Epithelial cell of proximal tubule (primary cell): Measurements from ENCODE around the gene TCP11L1. TPM values are rescaled to one million over a fixed set of nuclear protein-coding genes. Genes with fewer than 3 reads are reported as not detected.

Source experiments
- DNase-seq: peaks from one replicate; pipeline ENCODE4 v3.0.0-alpha.2; 2011; ENCODE audit warnings: low read depth
- H3K4me3 ChIP-seq: 2 replicates; pipeline ENCODE4 v1.5.1; 2011; ENCODE audit warnings: low read depth, mild to moderate bottlenecking, low read length
- total RNA-seq: library from RNA; depleted of rRNA; stranded (reverse); fragments of >200 nt; gene quantifications from 2 replicates; pipeline ENCODE4 v1.2.3, GENCODE V29; 2015
- TF ChIP-seq, protein P1 (sequence below): conservative IDR thresholded peaks from 2 replicates; pipeline ENCODE4 v1.5.1; 2012; ENCODE audit warnings: low read depth, mild to moderate bottlenecking, low read length

The TCP11L1 gene
- total RNA-seq, 1 donor from 2014 or later, result 15.2 TPM

DNA sequence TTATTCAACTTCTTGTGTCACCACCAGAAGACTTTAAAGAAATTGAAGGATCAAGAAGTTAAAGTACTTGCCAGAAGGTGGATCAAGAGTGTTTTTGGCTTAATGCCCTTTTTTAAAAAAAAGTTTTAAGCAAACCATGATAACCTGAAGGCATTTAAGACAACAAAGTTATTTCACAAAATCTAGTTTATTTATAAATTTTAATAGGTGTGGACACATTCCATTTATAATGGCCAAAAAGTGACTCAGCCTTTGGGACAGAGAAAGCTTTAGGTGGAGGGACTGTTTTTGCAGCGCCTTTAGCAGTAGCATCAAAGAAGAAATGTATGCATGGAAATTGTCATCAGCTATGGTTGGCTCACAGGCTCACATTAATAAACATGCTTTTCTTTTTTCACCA is 17.9 kb downstream of the TCP11L1 start:
- no peak overlapping the region for H3K4me3 ChIP-seq
- TF ChIP-seq, protein P1, sequence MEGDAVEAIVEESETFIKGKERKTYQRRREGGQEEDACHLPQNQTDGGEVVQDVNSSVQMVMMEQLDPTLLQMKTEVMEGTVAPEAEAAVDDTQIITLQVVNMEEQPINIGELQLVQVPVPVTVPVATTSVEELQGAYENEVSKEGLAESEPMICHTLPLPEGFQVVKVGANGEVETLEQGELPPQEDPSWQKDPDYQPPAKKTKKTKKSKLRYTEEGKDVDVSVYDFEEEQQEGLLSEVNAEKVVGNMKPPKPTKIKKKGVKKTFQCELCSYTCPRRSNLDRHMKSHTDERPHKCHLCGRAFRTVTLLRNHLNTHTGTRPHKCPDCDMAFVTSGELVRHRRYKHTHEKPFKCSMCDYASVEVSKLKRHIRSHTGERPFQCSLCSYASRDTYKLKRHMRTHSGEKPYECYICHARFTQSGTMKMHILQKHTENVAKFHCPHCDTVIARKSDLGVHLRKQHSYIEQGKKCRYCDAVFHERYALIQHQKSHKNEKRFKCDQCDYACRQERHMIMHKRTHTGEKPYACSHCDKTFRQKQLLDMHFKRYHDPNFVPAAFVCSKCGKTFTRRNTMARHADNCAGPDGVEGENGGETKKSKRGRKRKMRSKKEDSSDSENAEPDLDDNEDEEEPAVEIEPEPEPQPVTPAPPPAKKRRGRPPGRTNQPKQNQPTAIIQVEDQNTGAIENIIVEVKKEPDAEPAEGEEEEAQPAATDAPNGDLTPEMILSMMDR, result no peak
- no peak for DNase-seq

DNA sequence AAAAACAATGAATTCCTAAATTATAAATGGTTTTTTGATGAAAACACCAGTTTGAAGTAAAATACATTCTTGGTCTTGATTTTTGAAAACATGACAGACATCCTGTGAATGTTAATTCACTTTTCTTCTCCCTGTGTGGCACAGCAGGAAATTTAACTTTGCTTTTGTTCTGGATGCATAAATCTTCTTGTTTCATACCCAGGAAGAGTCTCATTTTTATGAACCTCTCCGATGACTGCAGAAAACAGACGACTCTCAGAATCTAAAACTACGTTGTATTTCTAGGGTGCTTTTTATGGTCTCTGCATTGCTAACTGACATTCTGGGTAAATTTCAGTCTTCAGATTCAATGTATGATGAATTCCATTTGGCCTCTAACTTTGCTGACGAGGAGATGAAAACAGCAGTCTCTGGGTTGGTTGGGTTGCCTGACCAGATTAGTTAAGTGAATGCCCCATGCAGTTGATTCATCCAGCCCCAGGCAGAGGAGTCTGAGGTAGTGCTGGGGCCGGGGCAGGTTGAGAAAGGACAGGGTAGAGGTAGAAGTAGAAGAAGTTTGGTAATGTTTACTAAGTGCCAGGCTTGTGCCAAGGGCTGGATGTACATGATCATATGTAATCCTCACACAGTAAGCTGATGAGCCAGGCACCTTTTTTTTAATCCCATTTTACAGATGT is 20.1 kb downstream of the TCP11L1 start:
- H3K4me3 ChIP-seq, result no peak overlapping the region
- no peak for DNase-seq
- TF ChIP-seq, protein P1, result no peak

DNA sequence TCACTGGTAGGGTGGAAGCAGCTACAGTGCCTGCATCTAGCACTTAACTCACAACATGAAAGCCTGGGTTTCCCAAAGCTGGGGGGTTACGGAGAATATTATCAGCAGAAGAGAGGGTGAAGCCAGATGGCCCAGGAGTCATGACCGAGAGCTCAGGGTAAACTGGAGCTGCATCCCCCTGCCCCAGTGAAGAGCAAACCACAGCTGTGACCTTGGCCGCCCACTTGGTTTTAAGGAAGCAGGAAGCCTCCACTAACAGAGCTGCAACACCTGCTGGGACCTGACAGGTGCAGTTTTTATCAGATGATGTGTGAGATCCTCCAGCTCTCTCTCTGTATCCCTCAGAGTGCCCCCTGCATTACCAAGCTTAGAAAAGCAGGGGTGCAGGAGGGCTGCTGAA is 20.9 kb downstream of the TCP11L1 start:
- no peak overlapping the region for H3K4me3 ChIP-seq
- TF ChIP-seq, protein P1, result no peak
- DNase-seq, result no peak

DNA sequence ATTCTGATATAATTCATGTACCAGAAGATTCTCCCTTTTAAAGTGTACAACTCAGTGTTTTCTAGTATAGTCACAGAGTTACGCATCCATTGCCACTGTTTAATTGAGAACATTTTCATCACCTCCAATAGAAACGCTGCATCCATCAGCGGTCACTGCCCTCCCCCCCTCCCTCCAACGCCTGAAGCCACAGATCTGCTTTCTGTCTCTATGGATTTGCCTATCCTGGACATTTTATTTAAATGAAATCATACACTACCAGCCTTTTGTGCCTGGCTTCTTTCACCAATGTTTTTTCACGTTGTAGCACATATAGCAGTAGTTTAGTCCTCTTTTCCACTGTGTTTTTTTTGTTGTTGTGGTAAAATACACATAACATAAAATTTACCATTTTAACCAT is 22.8 kb downstream of the TCP11L1 start:
- no peak for DNase-seq
- TF ChIP-seq, protein P1, result no peak
- no peak overlapping the region for H3K4me3 ChIP-seq

DNA sequence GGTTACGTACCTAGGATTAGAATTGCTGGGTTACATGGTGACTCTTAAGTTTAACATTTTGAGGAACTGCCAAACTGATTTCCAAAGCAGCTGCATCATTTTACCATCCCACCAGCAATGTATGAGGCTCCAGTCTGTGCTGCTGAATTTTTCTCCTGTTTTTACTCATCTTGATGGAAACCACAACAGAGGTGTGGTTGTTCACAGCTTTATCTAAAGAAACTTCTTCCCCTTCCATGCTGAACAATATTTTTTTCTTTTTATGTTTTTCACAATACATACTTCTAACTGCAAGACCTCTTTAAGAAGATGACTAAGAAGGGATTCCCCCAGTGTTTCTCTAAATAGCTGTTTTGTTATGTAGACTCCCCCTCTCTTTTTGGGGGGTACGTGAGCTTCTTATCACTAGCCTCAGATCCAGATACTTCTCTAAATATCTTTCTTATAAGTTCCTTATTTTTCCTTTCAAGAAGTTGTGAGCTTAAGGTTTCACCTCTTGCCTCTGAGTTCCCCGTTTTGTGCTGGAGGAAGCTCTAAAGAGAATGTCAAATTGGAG is 24.0 kb downstream of the TCP11L1 start:
- no peak for DNase-seq
- TF ChIP-seq, protein P1, result no peak
- no peak overlapping the region for H3K4me3 ChIP-seq

DNA sequence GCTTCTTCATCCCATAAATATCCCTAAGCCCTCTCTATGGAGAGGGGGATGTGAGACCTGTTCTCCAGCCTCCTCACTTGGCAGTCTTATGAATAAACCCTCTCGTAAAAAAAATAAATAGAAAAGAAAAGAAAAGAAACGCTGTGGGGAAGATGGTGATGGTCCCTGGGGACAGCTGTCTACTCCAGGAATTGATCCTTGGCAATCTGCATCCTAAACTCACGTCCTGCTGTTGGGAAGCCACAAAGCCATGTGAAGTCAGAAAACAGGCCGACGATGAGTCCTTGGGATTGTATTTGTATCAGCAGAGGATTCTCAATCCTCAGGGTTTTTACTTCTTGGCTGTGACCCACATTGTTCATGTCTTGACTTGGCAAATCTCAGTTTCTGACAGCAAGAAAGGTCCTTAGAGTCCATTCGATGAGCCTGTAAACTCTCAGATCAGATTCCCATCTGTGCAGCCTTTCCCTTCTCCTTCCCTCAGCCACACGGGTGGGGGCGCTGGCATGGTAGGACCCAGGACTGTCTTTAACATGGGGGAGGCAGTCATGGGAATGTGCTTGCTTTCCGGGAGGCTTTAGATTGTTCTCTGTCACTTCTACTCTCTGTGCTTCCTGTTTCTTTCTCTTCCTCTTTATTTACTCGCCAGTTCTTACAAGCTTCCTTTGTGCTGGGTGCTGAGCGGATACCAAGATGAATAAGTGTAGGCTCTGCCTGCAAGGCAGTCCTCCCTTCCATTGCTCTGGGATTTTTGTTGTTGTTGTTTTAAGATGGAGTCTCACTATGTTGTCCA is 24.9 kb downstream of the TCP11L1 start:
- no peak overlapping the region for H3K4me3 ChIP-seq
- DNase-seq, result no peak
- TF ChIP-seq, protein P1, result no peak
